HEK293 (cell line): ENCODE measurements around the gene PACRG.

ENCODE experiments used
- REST ChIP-seq: fragments of 450-650 bp; formaldehyde crosslinking; IDR thresholded peaks from 2 replicates; pipeline ENCODE4 v1.5.1; 2016; ENCODE audit warnings: missing biosample characterization, missing genetic modification characterization
- TCF7L2 ChIP-seq: IDR thresholded peaks from 2 replicates; pipeline ENCODE4 v1.6.1; 2011; ENCODE audit warnings: low read depth, mild to moderate bottlenecking, inconsistent platforms, low read length, moderate library complexity, borderline replicate concordance
- ZNF777 ChIP-seq: fragments of 450-650 bp; formaldehyde crosslinking; IDR thresholded peaks from 2 replicates; pipeline ENCODE4 v1.5.1; 2017; ENCODE audit warnings: missing biosample characterization, missing genetic modification characterization, borderline replicate concordance
- TF ChIP-seq, protein P1 (sequence below): fragments of 450-650 bp; formaldehyde crosslinking; IDR thresholded peaks from 2 replicates; pipeline ENCODE4 v1.5.1; 2016; ENCODE audit warnings: missing biosample characterization, missing genetic modification characterization

- TF ChIP-seq TCF7L2 (no peak), ZNF777 (tag by site-specific recombination) (no peak), REST (tag by site-specific recombination) (no peak)
- TF ChIP-seq, protein P1, sequence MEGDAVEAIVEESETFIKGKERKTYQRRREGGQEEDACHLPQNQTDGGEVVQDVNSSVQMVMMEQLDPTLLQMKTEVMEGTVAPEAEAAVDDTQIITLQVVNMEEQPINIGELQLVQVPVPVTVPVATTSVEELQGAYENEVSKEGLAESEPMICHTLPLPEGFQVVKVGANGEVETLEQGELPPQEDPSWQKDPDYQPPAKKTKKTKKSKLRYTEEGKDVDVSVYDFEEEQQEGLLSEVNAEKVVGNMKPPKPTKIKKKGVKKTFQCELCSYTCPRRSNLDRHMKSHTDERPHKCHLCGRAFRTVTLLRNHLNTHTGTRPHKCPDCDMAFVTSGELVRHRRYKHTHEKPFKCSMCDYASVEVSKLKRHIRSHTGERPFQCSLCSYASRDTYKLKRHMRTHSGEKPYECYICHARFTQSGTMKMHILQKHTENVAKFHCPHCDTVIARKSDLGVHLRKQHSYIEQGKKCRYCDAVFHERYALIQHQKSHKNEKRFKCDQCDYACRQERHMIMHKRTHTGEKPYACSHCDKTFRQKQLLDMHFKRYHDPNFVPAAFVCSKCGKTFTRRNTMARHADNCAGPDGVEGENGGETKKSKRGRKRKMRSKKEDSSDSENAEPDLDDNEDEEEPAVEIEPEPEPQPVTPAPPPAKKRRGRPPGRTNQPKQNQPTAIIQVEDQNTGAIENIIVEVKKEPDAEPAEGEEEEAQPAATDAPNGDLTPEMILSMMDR (tag by site-specific recombination), result no peak
These were observed 478.4 kb downstream of the PACRG start for GRCh38 chr6:163206196-163206595.
